B cell (primary cell): Measurements from ENCODE around the gene CENPVL1. TPM values are rescaled to one million over a fixed set of nuclear protein-coding genes. Genes with fewer than 3 reads are reported as not detected.

ENCODE experiments used
- ATAC-seq: fragments of 200-7000 bp; cut with Tn5 transposase; one replicate; pipeline ENCODE4 v1.10.0; 2021; ENCODE audit warnings: low read depth, mild to moderate bottlenecking, moderate number of reproducible peaks, moderate library complexity
- CTCF ChIA-PET: fragments of 350-600 bp; sonication (Branson Sonifier 250); formaldehyde crosslinking; loops from one replicate; lab custom pipeline; 2021; ENCODE audit warnings: antibody characterized with exemption, inconsistent platforms; lab: Charles Lee
- POLR2A ChIA-PET: fragments of 350-600 bp; sonication (Branson Sonifier 250); formaldehyde crosslinking; loops from one replicate; lab custom pipeline; 2021; ENCODE audit warnings: antibody characterized with exemption; lab: Charles Lee
- DNase-seq: peaks from one replicate; pipeline ENCODE4 v3.0.0; 2013
- H2AFZ ChIP-seq: 2 replicates; pipeline ENCODE4 v1.6.1; 2012; ENCODE audit warnings: mild to moderate bottlenecking, low read depth, low read length; ENCODE audit not compliant: insufficient read depth, poor library complexity, severe bottlenecking
- H3K27ac ChIP-seq, 2 donors: 1 replicate in 1 of 2; 2 replicates in 1 of 2; pipeline ENCODE4 v1.5.1; 2012 to 2013; ENCODE audit warnings: low read length in 2 of 2, mild to moderate bottlenecking in 2 of 2, moderate library complexity in 1 of 2
- H3K27me3 ChIP-seq, 4 experiments: fragments of 200-600 bp in 1 of 4; sonication (generic) in 1 of 4; replicated peaks in 1 of 4; 1 replicate in 2 of 4; 2 replicates in 2 of 4; pipeline versions ENCODE4 v1.6.1 to v1.7.0; 2013 to 2016; ENCODE audit warnings: low read length in 3 of 4, mild to moderate bottlenecking in 2 of 4, mixed read lengths in 1 of 4, moderate library complexity in 1 of 4; ENCODE audit not compliant: insufficient read depth in 4 of 4, control insufficient read depth in 3 of 4; ENCODE audit errors: control extremely low read depth in 1 of 4
- H3K36me3 ChIP-seq, 2 experiments: replicated peaks in 1 of 2; 1 replicate in 1 of 2; 2 replicates in 1 of 2; pipeline versions ENCODE4 v1.6.1 to v1.7.1; 2013; ENCODE audit warnings: low read length in 1 of 2; ENCODE audit not compliant: insufficient read depth in 2 of 2, control insufficient read depth in 1 of 2; ENCODE audit errors: control extremely low read depth in 1 of 2, extremely low read depth in 1 of 2
- H3K4me1 ChIP-seq, 2 donors: fragments of 200-600 bp in 1 of 2; sonication (generic) in 1 of 2; 1 replicate in 1 of 2; 2 replicates in 1 of 2; pipeline versions ENCODE4 v1.5.1 to v1.6.1; 2013 to 2017; ENCODE audit warnings: low read length in 2 of 2; ENCODE audit not compliant: control insufficient read depth in 2 of 2, insufficient read depth in 2 of 2
- H3K4me2 ChIP-seq: replicated peaks from 2 replicates; pipeline ENCODE3; 2012; ENCODE audit warnings: mild to moderate bottlenecking, low read depth, low read length; ENCODE audit not compliant: poor library complexity, severe bottlenecking
- H3K4me3 ChIP-seq, 5 experiments: fragments of 200-600 bp in 1 of 5; sonication (generic) in 1 of 5; 1 replicate in 3 of 5; 2 replicates in 2 of 5; pipeline versions ENCODE4 v1.5.1 to v1.7.0; 2011 to 2016; ENCODE audit warnings: low read length in 4 of 5, mild to moderate bottlenecking in 4 of 5, low read depth in 2 of 5, control low read depth in 1 of 5, moderate library complexity in 1 of 5; ENCODE audit not compliant: insufficient read depth in 1 of 5; ENCODE audit errors: control extremely low read depth in 1 of 5, extremely low read depth in 1 of 5
- H3K79me2 ChIP-seq: fragments of 200-600 bp; sonication (generic); one replicate; pipeline ENCODE4 v1.6.0; 2016; ENCODE audit warnings: low read length; ENCODE audit not compliant: control insufficient read depth, insufficient read depth
- H3K9ac ChIP-seq: fragments of 200-600 bp; sonication (generic); 2 replicates; pipeline ENCODE4 v1.6.1; 2017; ENCODE audit warnings: mild to moderate bottlenecking, low read length, moderate library complexity
- H3K9me3 ChIP-seq, 3 donors: one replicate each; pipeline versions ENCODE4 v1.6.1 to v1.7.1; 2013; ENCODE audit warnings: low read length in 2 of 3; ENCODE audit not compliant: control insufficient read depth in 2 of 3, insufficient read depth in 1 of 3; ENCODE audit errors: control extremely low read depth in 1 of 3
- H4K20me1 ChIP-seq: 2 replicates; pipeline ENCODE4 v1.6.0; 2012; ENCODE audit warnings: mild to moderate bottlenecking, low read length; ENCODE audit not compliant: insufficient read depth, control insufficient read depth, poor library complexity, severe bottlenecking
- H3K27ac Mint-ChIP-seq: one replicate; pipeline ENCODE4 v1.8.0; 2021; ENCODE audit warnings: mixed read lengths
- H3K27me3 Mint-ChIP-seq: one replicate; pipeline ENCODE4 v1.8.0; 2021; ENCODE audit warnings: mixed read lengths
- H3K4me1 Mint-ChIP-seq: one replicate; pipeline ENCODE4 v1.8.0; 2021; ENCODE audit warnings: mixed read lengths
- H3K4me3 Mint-ChIP-seq: one replicate; pipeline ENCODE4 v1.8.0; 2021; ENCODE audit warnings: mixed read lengths
- H3K9me3 Mint-ChIP-seq: one replicate; pipeline ENCODE4 v1.8.0; 2022; ENCODE audit warnings: mixed read lengths; ENCODE audit not compliant: insufficient read depth
- CTCF ChIP-seq: fragments of 200-600 bp; IDR thresholded peaks from one replicate; pipeline ENCODE4 v1.8.0; 2022; ENCODE audit warnings: antibody characterized with exemption, mild to moderate bottlenecking
- EZH2 ChIP-seq: IDR thresholded peaks from 2 replicates; pipeline ENCODE4 v1.6.1; 2012; ENCODE audit warnings: borderline replicate concordance, low read depth, mild to moderate bottlenecking, moderate library complexity, low read length; ENCODE audit not compliant: insufficient read depth, poor library complexity, severe bottlenecking
- WGBS: methylation state at CpG from one replicate; pipeline ENCODE4 v1.1.5; 2013; ENCODE audit warnings: missing lambda C conversion rate; ENCODE audit not compliant: insufficient coverage; 5-methylcytosine and 5-hydroxymethylcytosine counted together
- intact Hi-C: fragments of 100-400 bp; cut with micrococcal nuclease; formaldehyde crosslinking; loops from one replicate; pipeline ENCODE4 v1.10.0; 2022
- polyA plus RNA-seq: library from polyadenylated mRNA; depleted of rRNA; stranded (reverse); fragments of >200 nt; gene quantifications from 2 replicates; pipeline ENCODE4 v1.2.3, GENCODE V29; 2012
- total RNA-seq, 2 donors: library from RNA; stranded (reverse); fragments of 120-200 nt in 1 of 2; gene quantifications; 1 replicate in 1 of 2; 2 replicates in 1 of 2; pipeline versions ENCODE4 v1.2.3 to v1.2.4, GENCODE V29; 2013 to 2022

Gene CENPVL1
- total and polyA plus RNA-seq, 2 donors (not counting 1 experiment from before 2014, with no cell fraction given), result not detected

GRCh38 chrX:51747671-51748070, 37.4 kb downstream of the CENPVL1 start:
- no peaks in the 10 kb centered on the region for H3K27me3 Mint-ChIP-seq
- peaks cover 22% of the 10 kb centered on the region for H3K9me3 Mint-ChIP-seq
- Histone ChIP-seq H3K9me3 (peaks cover 0 to 20% (median 11%) of the 10 kb centered on the region in 3 donors), H3K79me2 (no peaks in the 10 kb centered on the region), H3K4me2 (no peak overlapping the region), H2AFZ (no peak overlapping the region), H3K27me3 (no peaks in the 10 kb centered on the region), H3K4me3 (no peak overlapping the region), H4K20me1 (no peaks in the 10 kb centered on the region), H3K36me3 (peaks cover 0 to 8% of the 10 kb centered on the region in 2 experiments), H3K4me1 (peaks cover 0 to 14% of the 10 kb centered on the region in 2 donors), H3K9ac (no peak overlapping the region), H3K27ac (no peak overlapping the region)
- intact Hi-C loops, result no loop called here
- CTCF ChIA-PET, result no interaction called here
- ATAC-seq, result no peak
- no peak overlapping the region for H3K4me3 Mint-ChIP-seq
- no peak overlapping the region for H3K27ac Mint-ChIP-seq
- DNase-seq, result no peak
- POLR2A ChIA-PET, result no interaction called here
- TF ChIP-seq EZH2, result no peak
- TF ChIP-seq CTCF, result no peak
- H3K4me1 Mint-ChIP-seq, result peaks cover 18% of the 10 kb centered on the region

- no peaks in the 10 kb centered on the region for H3K27me3 Mint-ChIP-seq
- H3K9me3 ChIP-seq, result no peaks in the 10 kb centered on the region
- WGBS, result 67% methylated on average over 1 of the region's 6 CpGs
- no peak overlapping the region for H3K27ac Mint-ChIP-seq
- no peak for TF ChIP-seq CTCF
- TF ChIP-seq EZH2, result no peak
- H3K36me3 ChIP-seq, result no peaks in the 10 kb centered on the region
- no peaks in the 10 kb centered on the region for H3K79me2 ChIP-seq
- H3K9me3 Mint-ChIP-seq, result no peaks in the 10 kb centered on the region
- no peak overlapping the region for H3K9ac ChIP-seq
- H2AFZ ChIP-seq, result no peak overlapping the region
- ChIA-PET POLR2A (no interaction called here), CTCF (no interaction called here)
- H4K20me1 ChIP-seq, result no peaks in the 10 kb centered on the region
- H3K27me3 ChIP-seq, result peaks cover 0 to 5% (median 0%) of the 10 kb centered on the region in 4 experiments
- DNase-seq (no peak), ATAC-seq (no peak)
- H3K4me3 ChIP-seq, result no peak overlapping the region
- no peak overlapping the region for H3K4me2 ChIP-seq
- H3K27ac ChIP-seq, result no peak overlapping the region
- H3K4me1 ChIP-seq, result no peaks in the 10 kb centered on the region
- intact Hi-C loops, result no loop called here
- no peak overlapping the region for H3K4me3 Mint-ChIP-seq
- no peaks in the 10 kb centered on the region for H3K4me1 Mint-ChIP-seq
These were observed 48.9 kb downstream of the CENPVL1 start for GRCh38 chrX:51759055-51759839.
